B cell (primary cell): ENCODE results near the gene GRID1.

ENCODE experiments used
- EZH2 ChIP-seq: IDR thresholded peaks from 2 replicates; pipeline ENCODE4 v1.6.1; 2012; ENCODE audit warnings: borderline replicate concordance, low read depth, mild to moderate bottlenecking, moderate library complexity, low read length; ENCODE audit not compliant: insufficient read depth, poor library complexity, severe bottlenecking
- TF ChIP-seq, protein P1 (sequence below): fragments of 200-600 bp; IDR thresholded peaks from one replicate; pipeline ENCODE4 v1.8.0; 2022; ENCODE audit warnings: antibody characterized with exemption, mild to moderate bottlenecking

DNA sequence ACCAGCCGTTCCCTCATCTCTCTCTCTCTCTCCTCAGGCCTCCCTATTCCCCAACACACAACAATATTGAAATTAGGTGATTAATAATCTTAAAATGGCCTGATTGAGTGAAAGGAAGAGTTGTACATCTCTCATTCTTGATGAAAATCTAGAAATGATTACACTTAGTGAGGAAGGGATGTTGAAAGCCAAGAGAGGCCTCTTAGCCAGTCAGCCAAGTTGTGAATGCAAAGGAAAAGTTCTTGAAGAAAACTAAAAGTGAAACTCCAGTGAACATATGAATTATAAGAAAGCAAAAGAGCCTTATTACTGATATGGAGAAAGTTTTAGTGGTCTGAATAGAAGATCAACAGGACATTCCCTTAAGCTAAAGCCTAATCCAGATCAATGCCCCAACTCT is 695.1 kb downstream of the GRID1 start:
- TF ChIP-seq, protein P1, sequence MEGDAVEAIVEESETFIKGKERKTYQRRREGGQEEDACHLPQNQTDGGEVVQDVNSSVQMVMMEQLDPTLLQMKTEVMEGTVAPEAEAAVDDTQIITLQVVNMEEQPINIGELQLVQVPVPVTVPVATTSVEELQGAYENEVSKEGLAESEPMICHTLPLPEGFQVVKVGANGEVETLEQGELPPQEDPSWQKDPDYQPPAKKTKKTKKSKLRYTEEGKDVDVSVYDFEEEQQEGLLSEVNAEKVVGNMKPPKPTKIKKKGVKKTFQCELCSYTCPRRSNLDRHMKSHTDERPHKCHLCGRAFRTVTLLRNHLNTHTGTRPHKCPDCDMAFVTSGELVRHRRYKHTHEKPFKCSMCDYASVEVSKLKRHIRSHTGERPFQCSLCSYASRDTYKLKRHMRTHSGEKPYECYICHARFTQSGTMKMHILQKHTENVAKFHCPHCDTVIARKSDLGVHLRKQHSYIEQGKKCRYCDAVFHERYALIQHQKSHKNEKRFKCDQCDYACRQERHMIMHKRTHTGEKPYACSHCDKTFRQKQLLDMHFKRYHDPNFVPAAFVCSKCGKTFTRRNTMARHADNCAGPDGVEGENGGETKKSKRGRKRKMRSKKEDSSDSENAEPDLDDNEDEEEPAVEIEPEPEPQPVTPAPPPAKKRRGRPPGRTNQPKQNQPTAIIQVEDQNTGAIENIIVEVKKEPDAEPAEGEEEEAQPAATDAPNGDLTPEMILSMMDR, result no peak
- TF ChIP-seq EZH2, result no peak
